Upper lobe of left lung (tissue), 4 donors: ENCODE results near the gene SIDT1.

Source experiments
- EP300 ChIP-seq, 4 donors: sonication (generic); formaldehyde crosslinking; IDR thresholded peaks; one replicate each; pipeline ENCODE4 v1.5.1; 2017; ENCODE audit warnings: antibody characterized with exemption in 4 of 4, control low read depth in 2 of 4
- POLR2A ChIP-seq, 4 donors: fragments of 450-650 bp; IDR thresholded peaks; one replicate each; pipeline ENCODE4 v1.5.1; 2016 to 2017; ENCODE audit warnings: antibody characterized with exemption in 4 of 4, mild to moderate bottlenecking in 2 of 4
- TF ChIP-seq, protein P1 (sequence below), 6 experiments: fragments of 450-650 bp in 4 of 6; fragments of 200-600 bp in 2 of 6; sonication (generic) in 2 of 6; IDR thresholded peaks; one replicate each; pipeline ENCODE4 v1.5.1; 2016 to 2019; ENCODE audit warnings: antibody characterized with exemption in 6 of 6

DNA sequence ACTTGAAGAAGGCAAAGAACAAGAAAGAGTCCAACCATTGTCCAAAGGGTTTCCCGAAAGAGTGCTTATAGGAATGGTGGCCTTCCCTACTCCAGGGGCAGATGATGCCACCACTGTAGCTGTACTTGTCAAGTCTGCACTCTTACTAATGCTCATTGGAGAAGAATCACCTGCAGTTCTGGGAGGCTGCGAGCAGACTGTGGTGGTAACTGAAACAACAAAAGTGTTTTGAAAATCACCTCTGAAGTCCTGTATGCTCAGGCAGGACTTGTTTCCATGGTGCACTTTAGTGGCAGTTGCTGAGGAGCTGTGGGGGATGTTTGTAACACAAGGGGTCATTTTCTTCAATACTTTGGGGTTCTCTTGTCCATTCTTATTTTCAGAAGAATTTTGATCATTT lies 128.1 kb downstream of the SIDT1 start:
- TF ChIP-seq, protein P1, sequence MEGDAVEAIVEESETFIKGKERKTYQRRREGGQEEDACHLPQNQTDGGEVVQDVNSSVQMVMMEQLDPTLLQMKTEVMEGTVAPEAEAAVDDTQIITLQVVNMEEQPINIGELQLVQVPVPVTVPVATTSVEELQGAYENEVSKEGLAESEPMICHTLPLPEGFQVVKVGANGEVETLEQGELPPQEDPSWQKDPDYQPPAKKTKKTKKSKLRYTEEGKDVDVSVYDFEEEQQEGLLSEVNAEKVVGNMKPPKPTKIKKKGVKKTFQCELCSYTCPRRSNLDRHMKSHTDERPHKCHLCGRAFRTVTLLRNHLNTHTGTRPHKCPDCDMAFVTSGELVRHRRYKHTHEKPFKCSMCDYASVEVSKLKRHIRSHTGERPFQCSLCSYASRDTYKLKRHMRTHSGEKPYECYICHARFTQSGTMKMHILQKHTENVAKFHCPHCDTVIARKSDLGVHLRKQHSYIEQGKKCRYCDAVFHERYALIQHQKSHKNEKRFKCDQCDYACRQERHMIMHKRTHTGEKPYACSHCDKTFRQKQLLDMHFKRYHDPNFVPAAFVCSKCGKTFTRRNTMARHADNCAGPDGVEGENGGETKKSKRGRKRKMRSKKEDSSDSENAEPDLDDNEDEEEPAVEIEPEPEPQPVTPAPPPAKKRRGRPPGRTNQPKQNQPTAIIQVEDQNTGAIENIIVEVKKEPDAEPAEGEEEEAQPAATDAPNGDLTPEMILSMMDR (IDR thresholded peaks at IDR 0.05): no peak
- TF ChIP-seq EP300 (IDR thresholded peaks at IDR 0.05) (no peak), POLR2A (IDR thresholded peaks at IDR 0.05) (no peak)
